22Rv1 (cell line): ENCODE results near the gene CXorf38.

Experiments used
- CTCF ChIP-seq: fragments of 450-650 bp; IDR thresholded peaks from 2 replicates; pipeline ENCODE4 v1.5.1; 2017; ENCODE audit warnings: mild to moderate bottlenecking
- ZFX ChIP-seq: fragments of 450-650 bp; IDR thresholded peaks from 2 replicates; pipeline ENCODE4 v1.6.1; 2017; ENCODE audit warnings: antibody characterized with exemption, borderline replicate concordance

GRCh38 chrX:40603446-40603845 is 43.9 kb downstream of the CXorf38 start:
- TF ChIP-seq ZFX (no peak), CTCF (no peak)
